AG09319 (cell line): Measurements from ENCODE around the gene DLX2.
"Not testable (repeated sequence)": the region's sequence is repeated elsewhere in the genome, so short reads cannot be mapped to it uniquely, and the experiment has no call there.

Source experiments
- DNase-seq: peaks from one replicate; pipeline ENCODE4 v3.0.0-alpha.2; 2010; ENCODE audit warnings: low read depth; ENCODE audit errors: extremely low read depth
- TF ChIP-seq, protein P1 (sequence below): IDR thresholded peaks from 2 replicates; pipeline ENCODE4 v1.5.1; 2011; ENCODE audit warnings: low read depth, mild to moderate bottlenecking, inconsistent platforms, low read length, moderate library complexity

Gene DLX2

DNA sequence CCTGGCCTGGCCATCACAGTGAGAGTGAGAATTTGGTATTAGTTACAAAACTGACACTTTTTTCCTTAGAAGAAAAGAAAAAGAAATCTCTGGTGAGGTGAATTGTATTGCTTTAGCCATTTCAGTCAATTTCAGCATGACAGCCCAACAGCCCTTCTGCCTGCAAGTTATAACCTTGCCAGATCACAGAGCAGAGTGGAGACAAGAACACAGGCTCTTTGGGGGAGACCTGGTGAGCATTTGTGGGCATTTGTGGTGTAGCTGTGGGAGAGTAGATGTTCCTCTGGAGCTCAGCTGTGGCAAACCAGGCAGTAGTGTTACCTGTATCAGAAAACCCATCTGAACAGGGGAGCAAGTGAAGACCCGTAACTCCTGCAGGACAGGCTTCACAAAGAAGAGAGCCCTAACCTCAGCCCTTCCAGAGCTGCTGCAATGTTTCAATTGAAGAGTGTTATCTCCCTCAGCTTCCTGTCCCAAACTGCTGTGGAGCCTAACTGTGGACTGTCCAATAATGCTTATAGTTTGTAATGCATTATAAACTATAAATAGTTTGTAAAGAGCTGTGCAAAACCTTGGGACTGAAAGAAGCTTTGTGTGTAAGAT, 40.2 kb downstream of the DLX2 start:
- DNase-seq, result no peak

DNA sequence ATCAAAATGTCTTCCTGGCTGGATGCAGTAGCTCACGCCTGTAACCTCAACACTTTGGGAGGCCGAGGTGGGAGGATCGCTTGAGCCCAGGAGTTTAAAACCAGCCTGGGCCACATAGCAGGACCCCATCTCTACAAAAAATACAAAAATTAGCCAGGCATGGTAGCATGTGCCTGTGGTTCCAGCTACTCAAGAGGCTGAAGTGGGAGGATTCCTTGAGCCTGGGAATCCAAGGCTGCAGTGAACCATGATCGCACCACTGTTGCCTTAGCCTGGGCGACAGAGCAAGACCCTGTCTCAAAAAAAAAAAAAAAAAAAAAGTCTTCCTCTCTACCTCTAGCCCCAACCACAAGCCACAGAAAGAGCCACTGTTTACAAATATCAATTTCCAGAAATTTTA, 42.6 kb downstream of the DLX2 start:
- not testable (repeated sequence) for DNase-seq

More for the DNA sequence above, 40.2 kb downstream of the DLX2 start:
- TF ChIP-seq, protein P1, sequence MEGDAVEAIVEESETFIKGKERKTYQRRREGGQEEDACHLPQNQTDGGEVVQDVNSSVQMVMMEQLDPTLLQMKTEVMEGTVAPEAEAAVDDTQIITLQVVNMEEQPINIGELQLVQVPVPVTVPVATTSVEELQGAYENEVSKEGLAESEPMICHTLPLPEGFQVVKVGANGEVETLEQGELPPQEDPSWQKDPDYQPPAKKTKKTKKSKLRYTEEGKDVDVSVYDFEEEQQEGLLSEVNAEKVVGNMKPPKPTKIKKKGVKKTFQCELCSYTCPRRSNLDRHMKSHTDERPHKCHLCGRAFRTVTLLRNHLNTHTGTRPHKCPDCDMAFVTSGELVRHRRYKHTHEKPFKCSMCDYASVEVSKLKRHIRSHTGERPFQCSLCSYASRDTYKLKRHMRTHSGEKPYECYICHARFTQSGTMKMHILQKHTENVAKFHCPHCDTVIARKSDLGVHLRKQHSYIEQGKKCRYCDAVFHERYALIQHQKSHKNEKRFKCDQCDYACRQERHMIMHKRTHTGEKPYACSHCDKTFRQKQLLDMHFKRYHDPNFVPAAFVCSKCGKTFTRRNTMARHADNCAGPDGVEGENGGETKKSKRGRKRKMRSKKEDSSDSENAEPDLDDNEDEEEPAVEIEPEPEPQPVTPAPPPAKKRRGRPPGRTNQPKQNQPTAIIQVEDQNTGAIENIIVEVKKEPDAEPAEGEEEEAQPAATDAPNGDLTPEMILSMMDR, result no peak

DNA sequence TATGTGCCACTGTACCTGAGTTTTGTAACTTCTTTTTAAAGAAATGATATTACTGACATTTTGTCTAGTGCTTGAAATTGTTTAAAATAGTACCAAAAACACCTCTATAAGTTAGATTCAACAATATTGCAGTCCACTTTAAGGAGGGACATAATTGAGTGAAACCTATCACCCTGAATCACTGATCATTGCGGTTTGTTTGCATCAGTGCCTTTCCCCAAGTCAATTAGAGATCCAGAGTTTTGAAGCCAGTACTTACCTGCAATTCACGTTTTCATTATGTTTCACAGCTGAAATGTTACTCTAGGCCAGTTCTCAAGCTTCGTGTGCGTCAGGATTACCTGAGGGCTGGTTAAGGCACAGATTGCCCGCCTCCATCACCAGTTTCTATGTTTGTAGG, 44.0 kb downstream of the DLX2 start:
- TF ChIP-seq, protein P1, result no peak
- DNase-seq, result no peak

DNA sequence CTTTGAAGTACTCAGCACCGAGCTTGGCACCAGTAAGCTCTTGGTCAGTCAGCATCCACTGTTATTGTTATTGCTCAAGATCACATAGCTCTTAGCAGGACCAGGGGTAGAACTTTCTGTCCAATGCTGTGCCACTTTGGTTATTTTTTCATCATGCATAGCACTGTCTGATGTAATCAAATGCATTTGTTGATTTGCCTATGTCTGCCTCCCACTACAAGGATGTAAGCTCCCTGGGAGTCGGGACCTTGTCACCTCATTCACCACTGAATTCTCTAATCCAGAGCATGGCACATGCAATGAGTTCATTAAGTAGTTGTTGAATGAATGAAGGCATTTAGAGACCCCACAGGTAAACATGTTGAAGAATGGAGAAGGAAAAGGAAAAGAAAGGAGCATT, 46.4 kb downstream of the DLX2 start:
- DNase-seq, result no peak
- TF ChIP-seq, protein P1, result no peak

DNA sequence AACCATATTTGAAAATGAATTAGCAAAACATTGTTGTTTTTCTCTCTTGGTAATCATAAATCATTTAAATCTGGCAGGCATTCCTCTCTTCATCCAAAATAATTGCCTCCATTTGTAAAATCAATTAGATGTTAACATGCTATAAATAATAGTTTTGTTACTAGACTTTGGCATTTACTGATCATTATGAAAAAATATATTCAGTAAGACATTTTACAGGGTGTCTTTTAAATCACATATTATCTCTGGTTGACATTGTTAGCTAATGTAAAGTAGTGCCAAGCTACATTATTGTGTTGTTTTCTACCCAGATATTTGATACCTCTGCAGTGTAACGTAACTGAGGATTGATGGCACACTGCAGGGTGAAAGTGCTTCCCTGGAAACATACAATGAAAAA, 49.2 kb downstream of the DLX2 start:
- TF ChIP-seq, protein P1, result no peak
- no peak for DNase-seq

DNA sequence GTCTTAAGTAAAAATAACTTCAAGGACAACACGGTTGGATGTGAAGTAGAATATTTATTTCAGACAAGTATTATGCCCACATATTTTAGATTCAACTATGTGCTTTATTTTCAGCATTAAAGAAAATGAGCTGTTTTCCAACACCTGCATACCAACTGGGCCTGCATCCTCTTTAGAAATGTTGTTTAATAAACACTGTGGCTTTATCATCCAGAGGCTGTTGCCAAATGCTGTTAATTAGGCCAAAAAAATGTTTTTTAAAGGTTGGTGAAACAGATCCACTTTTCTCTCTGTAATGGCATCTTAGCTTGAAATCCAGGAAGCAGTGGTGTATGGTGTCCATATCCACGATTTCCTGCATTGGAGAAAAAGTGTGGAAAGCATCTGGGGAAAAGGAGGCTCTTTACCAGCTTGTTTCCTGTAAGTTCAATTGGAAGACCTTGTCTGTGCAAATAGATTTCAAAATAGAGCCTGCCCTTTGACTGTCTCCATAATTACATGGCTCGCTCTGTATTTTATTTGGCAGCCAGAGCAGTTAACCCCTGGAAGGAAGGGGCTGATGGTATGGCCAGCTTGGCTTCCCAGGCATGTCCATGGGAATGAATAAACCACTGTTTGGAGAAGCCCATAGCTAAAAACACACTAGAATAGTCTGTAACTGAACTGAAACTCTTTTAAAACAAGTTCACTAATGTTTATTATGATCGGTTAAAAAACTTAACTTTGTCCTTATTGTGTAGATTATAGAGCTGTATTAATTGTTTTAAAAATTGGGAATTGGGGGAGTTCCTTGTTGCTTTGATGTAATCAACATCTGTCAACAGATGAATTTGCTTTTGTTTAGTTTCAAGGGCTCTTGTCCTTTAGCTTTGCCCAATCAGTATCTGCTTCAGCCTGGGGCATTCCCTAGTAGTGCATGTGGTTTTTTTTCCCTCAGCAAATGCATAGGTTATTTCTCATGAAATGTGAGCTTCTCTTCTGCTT, 50.4 kb downstream of the DLX2 start:
- TF ChIP-seq, protein P1, result no peak
- DNase-seq, result no peak

DNA sequence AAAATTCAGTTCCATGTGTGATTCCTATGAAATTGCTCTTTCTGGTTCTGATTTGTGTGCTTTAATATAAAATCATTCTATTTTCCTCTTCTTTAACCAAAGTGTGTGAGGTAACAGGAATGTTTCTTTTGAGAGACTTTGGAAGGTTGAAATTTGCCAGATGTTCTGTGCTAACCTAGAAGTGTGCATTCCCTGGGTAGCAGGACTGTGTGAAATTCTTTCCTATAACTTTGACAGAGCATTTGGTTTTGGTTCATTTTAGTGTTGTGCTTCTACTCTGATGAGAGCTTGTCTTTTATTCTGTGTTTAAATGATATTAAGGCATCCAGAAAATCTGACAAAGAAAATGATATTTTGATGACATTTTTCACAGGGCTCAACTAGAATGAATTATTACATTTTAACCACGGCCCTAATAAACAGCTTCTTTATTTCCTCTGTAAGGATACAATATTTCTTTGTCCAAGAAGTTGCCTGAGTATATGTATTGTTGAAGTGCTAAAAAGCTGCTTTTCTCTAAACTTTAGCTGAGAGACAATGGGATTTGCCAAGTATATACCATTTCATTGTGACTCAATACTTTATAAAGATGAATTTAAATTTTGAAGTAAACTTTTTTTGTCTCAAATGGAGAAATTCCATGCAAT, 52.1 kb downstream of the DLX2 start:
- TF ChIP-seq, protein P1, result no peak

More for the DNA sequence above, 52.1 kb downstream of the DLX2 start:
- DNase-seq, result no peak
